Brain microvascular endothelial cell (primary cell): Measurements from ENCODE around the gene RPS25.
"Not testable (repeated sequence)": the region's sequence is repeated elsewhere in the genome, so short reads cannot be mapped to it uniquely, and the experiment has no call there.

Source experiments
- DNase-seq: peaks from one replicate; pipeline ENCODE4 v3.0.0-alpha.2; 2020
- H3K27ac ChIP-seq: fragments of 250-450 bp; sonication (Bioruptor Pico); 2 replicates; pipeline ENCODE4 v1.5.1; 2020; ENCODE audit warnings: mild to moderate bottlenecking, moderate library complexity
- H3K27me3 ChIP-seq: fragments of 250-450 bp; sonication (Bioruptor Pico); replicated peaks from 2 replicates; pipeline ENCODE4 v1.5.1; 2020; ENCODE audit warnings: mild to moderate bottlenecking
- H3K36me3 ChIP-seq: fragments of 250-450 bp; sonication (Bioruptor Pico); replicated peaks from 2 replicates; pipeline ENCODE4 v1.5.1; 2020; ENCODE audit warnings: mild to moderate bottlenecking
- H3K4me3 ChIP-seq: 2 replicates; pipeline ENCODE4 v1.5.1; 2011; ENCODE audit warnings: low read depth, mild to moderate bottlenecking, control low read depth, low read length, moderate library complexity
- in situ Hi-C: cut with HindIII; loops from 2 replicates; pipeline ENCODE4 v1.10.0; 2017; ENCODE audit warnings: low sequenced_read_pairs, low pct_ligation_motif_present
- TF ChIP-seq, protein P1 (sequence below): IDR thresholded peaks from 2 replicates; pipeline ENCODE4 v1.5.1; 2011; ENCODE audit warnings: low read depth, mild to moderate bottlenecking, moderate library complexity, low read length, control low read depth, inconsistent platforms; ENCODE audit errors: missing control alignments

Gene RPS25

DNA sequence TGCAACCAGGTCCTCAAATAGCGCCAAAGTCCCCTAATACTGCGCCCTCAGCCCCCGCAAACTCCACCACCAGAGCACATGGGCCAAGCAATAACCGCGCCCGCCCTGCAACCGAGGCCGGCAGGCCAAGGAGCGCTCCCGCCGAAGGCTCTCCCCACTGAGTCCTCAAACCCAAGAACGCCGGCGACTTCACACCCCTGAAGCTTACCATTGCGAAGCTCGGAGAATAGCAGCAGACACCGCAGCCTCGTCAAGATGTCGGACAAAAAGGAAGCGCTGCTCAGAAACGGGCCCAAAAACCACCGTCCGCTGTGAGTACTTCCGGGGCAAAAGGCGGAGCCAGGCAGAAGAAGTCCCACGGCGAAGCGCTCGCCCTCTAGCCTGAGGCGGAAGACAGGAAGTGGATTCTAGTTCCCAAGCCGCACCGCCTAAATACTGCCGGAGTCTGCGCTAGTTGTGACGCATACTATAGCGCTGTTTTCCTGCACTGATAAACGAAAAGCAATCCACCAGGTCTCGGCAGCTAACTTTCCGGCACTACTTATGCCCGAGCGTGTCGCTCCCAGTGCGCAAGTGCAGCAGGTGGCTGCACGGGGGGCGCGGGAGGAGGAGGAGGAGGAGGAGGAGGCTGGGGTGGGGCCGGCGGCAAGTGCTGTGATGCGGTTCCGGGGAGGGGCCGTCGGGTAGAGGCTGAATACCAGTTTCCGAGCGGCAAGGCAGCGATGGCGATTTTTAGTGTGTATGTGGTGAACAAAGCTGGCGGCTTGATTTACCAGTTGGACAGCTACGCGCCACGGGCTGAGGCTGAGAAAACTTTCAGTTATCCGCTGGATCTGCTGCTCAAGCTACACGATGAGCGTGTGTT is at the start of gene RPS25, which contains the start of gene TRAPPC4:
Gene RPS25, minus strand, starts transcription at position 270 of the 865 bp plus-strand sequence. Its CDS starts 59 bp downstream, at position 211.
Gene TRAPPC4, plus strand, starts transcription at position 693 of the 865 bp plus-strand sequence. Its CDS starts 30 bp downstream, at position 723.
- H3K4me3 ChIP-seq: peak within 1 kb of the TSS; percentile 97
- in situ Hi-C loops: no loop called here
- H3K27ac ChIP-seq: peak within 1 kb of the TSS; percentile 75
- no peaks in the 10 kb centered on the region for H3K27me3 ChIP-seq
- peak; percentile 93 for DNase-seq
- peaks cover 41% of the 10 kb centered on the region for H3K36me3 ChIP-seq
- TF ChIP-seq, protein P1, sequence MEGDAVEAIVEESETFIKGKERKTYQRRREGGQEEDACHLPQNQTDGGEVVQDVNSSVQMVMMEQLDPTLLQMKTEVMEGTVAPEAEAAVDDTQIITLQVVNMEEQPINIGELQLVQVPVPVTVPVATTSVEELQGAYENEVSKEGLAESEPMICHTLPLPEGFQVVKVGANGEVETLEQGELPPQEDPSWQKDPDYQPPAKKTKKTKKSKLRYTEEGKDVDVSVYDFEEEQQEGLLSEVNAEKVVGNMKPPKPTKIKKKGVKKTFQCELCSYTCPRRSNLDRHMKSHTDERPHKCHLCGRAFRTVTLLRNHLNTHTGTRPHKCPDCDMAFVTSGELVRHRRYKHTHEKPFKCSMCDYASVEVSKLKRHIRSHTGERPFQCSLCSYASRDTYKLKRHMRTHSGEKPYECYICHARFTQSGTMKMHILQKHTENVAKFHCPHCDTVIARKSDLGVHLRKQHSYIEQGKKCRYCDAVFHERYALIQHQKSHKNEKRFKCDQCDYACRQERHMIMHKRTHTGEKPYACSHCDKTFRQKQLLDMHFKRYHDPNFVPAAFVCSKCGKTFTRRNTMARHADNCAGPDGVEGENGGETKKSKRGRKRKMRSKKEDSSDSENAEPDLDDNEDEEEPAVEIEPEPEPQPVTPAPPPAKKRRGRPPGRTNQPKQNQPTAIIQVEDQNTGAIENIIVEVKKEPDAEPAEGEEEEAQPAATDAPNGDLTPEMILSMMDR: no peak

DNA sequence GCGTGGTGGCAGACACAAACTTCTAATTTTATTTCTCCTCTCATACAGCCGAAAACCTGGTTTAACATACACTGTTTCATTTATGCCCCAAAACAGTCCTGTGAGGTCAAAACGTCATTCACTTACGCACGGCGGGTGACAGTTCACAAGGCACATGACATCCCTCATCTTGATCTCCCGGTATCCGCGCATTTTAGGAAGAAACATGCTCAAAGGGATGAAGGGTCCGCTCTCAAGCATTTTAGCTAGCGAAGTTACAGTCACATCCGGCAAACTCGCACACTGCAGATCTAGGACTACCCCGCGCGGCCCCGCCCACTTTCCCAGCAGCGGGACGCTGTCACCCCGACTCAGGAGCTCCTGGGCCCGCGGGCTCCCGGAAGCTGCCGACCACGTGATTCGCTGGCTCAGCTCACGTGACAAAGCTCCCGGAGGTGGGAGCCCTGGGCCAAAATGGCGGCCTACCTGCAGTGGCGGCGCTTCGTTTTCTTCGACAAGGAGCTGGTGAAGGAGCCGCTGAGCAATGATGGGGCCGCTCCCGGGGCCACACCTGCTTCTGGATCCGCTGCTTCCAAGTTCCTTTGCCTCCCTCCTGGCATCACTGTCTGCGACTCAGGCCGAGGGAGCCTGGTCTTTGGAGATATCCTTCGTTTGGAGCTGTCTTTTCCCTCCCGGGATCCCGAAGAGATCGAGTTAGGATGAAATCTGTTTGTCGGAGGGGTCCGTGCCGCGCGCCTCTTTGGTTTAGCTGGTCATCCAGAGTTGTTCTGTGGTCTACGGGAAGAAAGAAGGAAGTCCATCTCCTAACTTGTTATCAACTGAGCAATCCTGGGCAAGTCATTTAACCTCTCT is 49.5 kb upstream of the RPS25 start, which contains the start of gene VPS11:
Gene VPS11, plus strand, starts transcription at position 448 of the 852 bp plus-strand sequence. Its CDS starts 6 bp downstream, at position 454.
- Histone ChIP-seq H3K36me3 (peaks cover 18% of the 10 kb centered on the region), H3K4me3 (peak within 1 kb of the TSS; percentile 96), H3K27me3 (no peaks in the 10 kb centered on the region), H3K27ac (peak within 1 kb of the TSS; percentile 63)
- TF ChIP-seq, protein P1: no peak
- DNase-seq: peak; percentile 95
- in situ Hi-C loops: no loop called here

DNA sequence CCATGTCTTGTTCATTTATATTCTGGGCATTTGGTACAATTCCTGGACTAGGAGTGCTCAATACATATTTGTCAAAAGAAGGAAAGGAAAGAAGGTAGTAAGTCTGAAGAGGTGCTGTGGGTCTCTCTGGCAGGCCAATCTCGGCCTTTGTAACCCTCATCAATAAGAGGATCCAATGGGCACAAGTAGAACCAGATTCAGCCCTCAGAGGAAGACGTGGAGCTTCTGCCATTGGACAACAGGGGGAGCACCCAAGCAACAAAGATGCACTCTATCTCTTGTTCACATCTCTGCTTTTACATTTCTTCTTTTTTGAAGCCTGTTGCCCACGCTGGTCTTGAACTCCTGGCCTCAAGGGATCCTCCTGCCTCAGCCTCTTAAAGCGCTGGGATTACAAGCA is 47.2 kb upstream of the RPS25 start:
- H3K27ac ChIP-seq: no peak overlapping the region
- in situ Hi-C loops: no loop called here
- DNase-seq: peak; percentile 31

DNA sequence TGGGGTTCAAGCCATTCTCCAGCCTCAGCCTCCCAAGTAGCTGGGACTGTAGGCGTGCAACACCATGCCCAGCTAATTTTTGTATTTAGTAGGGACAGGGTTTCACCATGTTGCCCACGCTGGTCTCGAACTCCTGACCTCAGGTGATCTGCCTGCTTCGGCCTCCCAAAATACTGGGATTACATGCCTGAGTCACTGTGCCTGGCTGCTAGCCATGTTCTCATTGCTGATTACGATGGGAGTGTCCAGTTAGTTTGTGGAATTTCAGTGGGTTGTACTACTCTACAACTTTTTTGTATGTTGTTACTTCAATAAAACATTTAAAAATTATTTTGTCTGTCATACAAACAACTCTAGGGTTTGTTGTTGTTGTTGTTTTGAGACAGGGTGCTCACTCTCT is 44.6 kb upstream of the RPS25 start:
- in situ Hi-C loops: no loop called here
- H3K27me3 ChIP-seq: no peaks in the 10 kb centered on the region
- TF ChIP-seq, protein P1: no peak
- no peak overlapping the region for H3K27ac ChIP-seq
- H3K36me3 ChIP-seq: no peaks in the 10 kb centered on the region
- peak; percentile 51 for DNase-seq
- H3K4me3 ChIP-seq: no peak overlapping the region

More for the DNA sequence above, 47.2 kb upstream of the RPS25 start:
- TF ChIP-seq, protein P1: peak; percentile 78
- Histone ChIP-seq H3K36me3 (peaks cover 3% of the 10 kb centered on the region), H3K27me3 (no peaks in the 10 kb centered on the region), H3K4me3 (no peak overlapping the region)

DNA sequence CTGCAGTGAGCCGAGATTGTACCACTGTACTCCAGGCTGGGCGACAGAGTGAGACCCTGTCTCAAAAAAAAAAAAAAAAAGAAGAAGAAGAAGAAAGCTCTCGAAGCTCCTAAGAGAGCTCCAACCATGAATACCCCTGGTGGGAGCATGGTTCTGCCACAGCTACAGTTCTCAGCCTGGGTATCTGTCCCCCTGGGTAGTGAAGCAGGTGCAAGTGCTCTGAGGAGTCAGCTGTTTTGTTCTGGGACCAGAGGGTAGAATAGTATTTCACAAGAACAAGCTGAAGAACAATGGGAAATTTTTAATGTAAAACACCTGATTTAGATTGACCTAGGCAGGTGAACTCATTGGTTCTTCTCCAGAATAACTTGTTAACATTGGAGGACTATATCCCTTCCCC is 43.1 kb upstream of the RPS25 start:
- TF ChIP-seq, protein P1: no peak
- no peaks in the 10 kb centered on the region for H3K27me3 ChIP-seq
- H3K27ac ChIP-seq: no peak overlapping the region
- no peak overlapping the region for H3K4me3 ChIP-seq
- DNase-seq: no peak
- in situ Hi-C loops: no loop called here
- no peaks in the 10 kb centered on the region for H3K36me3 ChIP-seq

DNA sequence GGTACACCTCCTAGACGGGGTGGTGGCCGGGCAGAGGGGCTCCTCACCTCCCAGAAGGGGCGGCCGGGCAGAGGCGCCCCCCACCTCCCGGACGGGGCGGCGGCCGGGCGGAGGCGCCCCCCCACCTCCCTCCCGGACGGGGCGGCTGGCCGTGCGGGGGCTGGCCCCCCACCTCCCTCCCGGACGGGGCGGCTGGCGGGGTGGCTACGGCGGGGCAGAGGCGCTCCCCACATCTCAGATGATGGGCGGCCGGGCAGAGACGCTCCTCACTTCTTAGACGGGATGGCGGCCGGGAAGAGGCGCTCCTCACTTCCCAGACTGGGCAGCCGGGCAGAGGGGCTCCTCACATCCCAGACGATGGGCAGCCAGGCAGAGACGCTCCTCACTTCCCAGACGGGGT is 41.0 kb upstream of the RPS25 start:
- in situ Hi-C loops, H3K4me3 ChIP-seq, DNase-seq, H3K27me3 ChIP-seq, H3K27ac ChIP-seq: not testable (repeated sequence)
- peaks cover 14% of the 10 kb centered on the region for H3K36me3 ChIP-seq
